ENCODE data around the gene PIGO. TPM values are rescaled to one million over a fixed set of nuclear protein-coding genes. Genes with fewer than 3 reads are reported as not detected.

PIGO gene
- total RNA-seq, 2 experiments from 2014 or later = 19.3 to 20.9 TPM

- Mint-ChIP-seq H3K27ac (peak overlapping the region; percentile 91), H3K36me3 (no peaks in the 10 kb centered on the region), H3K4me1 (ENCODE audit: low read depth) (peaks cover 47% of the 10 kb centered on the region), H3K9me3 (no peaks in the 10 kb centered on the region), H3K4me3 (peak overlapping the region; percentile 81), H3K27me3 (no peaks in the 10 kb centered on the region)
- intact Hi-C loops (cut with micrococcal nuclease) = loop anchor here (5.0 kb wide), 4 partner anchors 447 to 703 kb away; partner anchors contain the start of genes CREB3, HINT2 and TLN1
- CTCF ChIA-PET = interaction anchor here (0.6 to 3.1 kb wide), 8 partner anchors 18 to 440 kb away, joined by 3 to 12 read pairs (median 4); partner anchors contain the start of gene PIGO
- POLR2A ChIA-PET = interaction anchor here (0.5 to 6.6 kb wide), 6 partner anchors 11 to 1711 kb away, joined by 3 to 37 read pairs (median 3); partner anchors contain the start of genes PIGO, STOML2 and VCP
- peak; percentile 88 for DNase-seq
Observed at GRCh38 chr9:35114113-35114839, 17.9 kb upstream of the PIGO start.

GRCh38 chr9:35112257-35113020, 16.0 kb upstream of the PIGO start:
- H3K9me3 Mint-ChIP-seq = no peaks in the 10 kb centered on the region
- no peaks in the 10 kb centered on the region for H3K27me3 Mint-ChIP-seq
- H3K4me3 Mint-ChIP-seq = peak overlapping the region; percentile 75
- intact Hi-C loops (cut with micrococcal nuclease) = loop anchor here (5.0 kb wide), 4 partner anchors 445 to 705 kb away; partner anchors contain the start of genes CREB3, HINT2 and TLN1
- peak; percentile 47 for DNase-seq
- peak overlapping the region; percentile 81 for H3K27ac Mint-ChIP-seq
- no peaks in the 10 kb centered on the region for H3K36me3 Mint-ChIP-seq
- peaks cover 47% of the 10 kb centered on the region for H3K4me1 Mint-ChIP-seq (ENCODE audit: low read depth)
- ChIA-PET CTCF (interaction anchor here (0.9 to 3.7 kb wide), 4 partner anchors 9 to 447 kb away, joined by 3 to 26 read pairs (median 4); partner anchors contain the start of genes PIGO and STOML2), POLR2A (interaction anchor here (1.1 to 6.6 kb wide), 4 partner anchors 9 to 41 kb away, joined by 5 to 37 read pairs (median 10); partner anchors contain the start of genes FANCG, STOML2 and VCP)

GRCh38 chr9:35111001-35111933, 14.9 kb upstream of the PIGO start:
- Mint-ChIP-seq H3K27ac (peak overlapping the region; percentile 81), H3K27me3 (no peaks in the 10 kb centered on the region), H3K4me3 (peak overlapping the region; percentile 75), H3K9me3 (no peaks in the 10 kb centered on the region), H3K36me3 (no peaks in the 10 kb centered on the region), H3K4me1 (ENCODE audit: low read depth) (peaks cover 42% of the 10 kb centered on the region)
- CTCF ChIA-PET = interaction anchor here (0.9 to 3.7 kb wide), 4 partner anchors 8 to 446 kb away, joined by 3 to 26 read pairs (median 4); partner anchors contain the start of genes PIGO and STOML2
- peak; percentile 98 for DNase-seq
- POLR2A ChIA-PET = interaction anchor here (0.6 to 6.6 kb wide), 6 partner anchors 8 to 39 kb away, joined by 4 to 37 read pairs (median 8); partner anchors contain the start of genes FANCG, PIGO, STOML2 and VCP
- intact Hi-C loops (cut with micrococcal nuclease) = loop anchor here (1.0 to 5.0 kb wide), 8 partner anchors 8 to 706 kb away; partner anchors contain the start of genes CREB3, DNAJB5, HINT2 and PIGO

GRCh38 chr9:35110327-35110761, 14.0 kb upstream of the PIGO start:
- DNase-seq = no peak
- H3K4me3 Mint-ChIP-seq = peak overlapping the region; percentile 75
- intact Hi-C loops (cut with micrococcal nuclease) = loop anchor here (2.0 to 5.0 kb wide), 5 partner anchors 14 to 707 kb away; partner anchors contain the start of genes CREB3, HINT2, PIGO and TLN1

GRCh38 chr9:35108946-35109575, 12.7 kb upstream of the PIGO start:
- ChIA-PET CTCF (interaction anchor here (1.5 to 3.7 kb wide), 2 partner anchors 14 to 36 kb away, joined by 3 to 26 read pairs; partner anchors contain the start of genes PIGO and VCP), POLR2A (interaction anchor here (1.4 kb wide), 1 partner anchor 38 kb away, joined by 4 read pairs; no protein-coding TSS in a partner anchor)
- no peak for DNase-seq
- Mint-ChIP-seq H3K4me1 (ENCODE audit: low read depth) (peaks cover 25% of the 10 kb centered on the region), H3K4me3 (no peak overlapping the region), H3K27ac (no peak overlapping the region), H3K27me3 (no peaks in the 10 kb centered on the region), H3K9me3 (no peaks in the 10 kb centered on the region), H3K36me3 (peaks cover 5% of the 10 kb centered on the region)
- intact Hi-C loops (cut with micrococcal nuclease) = no loop called here

More at GRCh38 chr9:35110327-35110761, 14.0 kb upstream of the PIGO start:
- no peak overlapping the region for H3K27ac Mint-ChIP-seq
- H3K27me3 Mint-ChIP-seq = no peaks in the 10 kb centered on the region
- H3K9me3 Mint-ChIP-seq = no peaks in the 10 kb centered on the region
- peaks cover 37% of the 10 kb centered on the region for H3K4me1 Mint-ChIP-seq (ENCODE audit: low read depth)
- peaks cover 5% of the 10 kb centered on the region for H3K36me3 Mint-ChIP-seq
- ChIA-PET POLR2A (interaction anchor here (0.6 to 6.6 kb wide), 3 partner anchors 14 to 39 kb away, joined by 4 to 37 read pairs (median 6); partner anchors contain the start of genes PIGO and VCP), CTCF (interaction anchor here (3.7 kb wide), 1 partner anchor 15 kb away, joined by 26 read pairs; the partner anchor contains the start of gene PIGO)

GRCh38 chr9:35108461-35108860, 12.1 kb upstream of the PIGO start:
- Mint-ChIP-seq H3K27ac (no peak overlapping the region), H3K36me3 (peaks cover 5% of the 10 kb centered on the region), H3K4me1 (ENCODE audit: low read depth) (peaks cover 23% of the 10 kb centered on the region), H3K9me3 (no peaks in the 10 kb centered on the region), H3K4me3 (no peak overlapping the region), H3K27me3 (no peaks in the 10 kb centered on the region)
- ChIA-PET CTCF (interaction anchor here (1.2 to 1.5 kb wide), 2 partner anchors 12 to 36 kb away, joined by 3 read pairs; partner anchors contain the start of genes PIGO and VCP), POLR2A (interaction anchor here (1.4 kb wide), 1 partner anchor 38 kb away, joined by 4 read pairs; no protein-coding TSS in a partner anchor)
- DNase-seq = no peak
- intact Hi-C loops (cut with micrococcal nuclease) = no loop called here

GRCh38 chr9:35107297-35108290, 11.2 kb upstream of the PIGO start:
- ChIA-PET POLR2A (no interaction called here), CTCF (interaction anchor here (0.6 to 1.5 kb wide), 4 partner anchors 11 to 208 kb away, joined by 3 to 5 read pairs (median 3); partner anchors contain the start of genes PIGO and VCP)
- H3K27ac Mint-ChIP-seq = no peak overlapping the region
- intact Hi-C loops (cut with micrococcal nuclease) = no loop called here
- peaks cover 29% of the 10 kb centered on the region for H3K4me1 Mint-ChIP-seq (ENCODE audit: low read depth)
- H3K36me3 Mint-ChIP-seq = peaks cover 9% of the 10 kb centered on the region
- DNase-seq = no peak
- no peaks in the 10 kb centered on the region for H3K27me3 Mint-ChIP-seq
- H3K4me3 Mint-ChIP-seq = no peak overlapping the region
- no peaks in the 10 kb centered on the region for H3K9me3 Mint-ChIP-seq

GRCh38 chr9:35106343-35106730, 9.9 kb upstream of the PIGO start:
- intact Hi-C loops (cut with micrococcal nuclease) = no loop called here
- H3K4me3 Mint-ChIP-seq = no peak overlapping the region
- DNase-seq = no peak
- H3K36me3 Mint-ChIP-seq = peaks cover 15% of the 10 kb centered on the region
- H3K27ac Mint-ChIP-seq = no peak overlapping the region
- POLR2A ChIA-PET = interaction anchor here (1.6 kb wide), 1 partner anchor 10 kb away, joined by 4 read pairs; the partner anchor contains the start of gene PIGO
- H3K9me3 Mint-ChIP-seq = no peaks in the 10 kb centered on the region
- no peaks in the 10 kb centered on the region for H3K27me3 Mint-ChIP-seq
- CTCF ChIA-PET = interaction anchor here (1.3 kb wide), 1 partner anchor 9 kb away, joined by 3 read pairs; the partner anchor contains the start of gene ATOSB
- peaks cover 30% of the 10 kb centered on the region for H3K4me1 Mint-ChIP-seq (ENCODE audit: low read depth)

GRCh38 chr9:35105571-35106342, 9.4 kb upstream of the PIGO start:
- peaks cover 33% of the 10 kb centered on the region for H3K4me1 Mint-ChIP-seq (ENCODE audit: low read depth)
- H3K27ac Mint-ChIP-seq = no peak overlapping the region
- no peaks in the 10 kb centered on the region for H3K9me3 Mint-ChIP-seq
- H3K36me3 Mint-ChIP-seq = peaks cover 21% of the 10 kb centered on the region
- ChIA-PET CTCF (interaction anchor here (0.8 to 1.3 kb wide), 3 partner anchors 9 to 624 kb away, joined by 3 read pairs; partner anchors contain the start of genes ATOSB and PIGO), POLR2A (interaction anchor here (0.6 to 1.6 kb wide), 2 partner anchors 9 to 66 kb away, joined by 4 read pairs; partner anchors contain the start of gene PIGO)
- DNase-seq = no peak
- H3K27me3 Mint-ChIP-seq = no peaks in the 10 kb centered on the region
- H3K4me3 Mint-ChIP-seq = no peak overlapping the region
- intact Hi-C loops (cut with micrococcal nuclease) = no loop called here

All from activated CD4-positive, alpha-beta memory T cell treated with anti-CD3 and anti-CD28 coated beads for 36 hours (primary cell).